Adrenal gland (tissue), 12 donors: Measurements from ENCODE around the gene PPAN. TPM values are rescaled to one million over a fixed set of nuclear protein-coding genes. Genes with fewer than 3 reads are reported as not detected.

ENCODE experiments used
- DNase-seq, 7 donors: peaks; one replicate each; pipeline ENCODE4 v3.0.0-alpha.2; 2019 to 2020
- H3K27ac ChIP-seq, 5 donors: fragments of 200-600 bp; sonication (generic) in 4 of 5; 1 replicate in 3 of 5; 2 replicates in 2 of 5; pipeline versions ENCODE4 v1.5.1 to v1.8.0; 2016 to 2020; ENCODE audit warnings: mild to moderate bottlenecking in 1 of 5
- H3K27me3 ChIP-seq: fragments of 200-600 bp; 2 replicates; pipeline ENCODE4 v1.8.0; 2021
- H3K36me3 ChIP-seq, 2 donors: fragments of 200-600 bp; replicated peaks in 1 of 2; 1 replicate in 1 of 2; 2 replicates in 1 of 2; pipeline versions ENCODE4 v1.5.1 to v1.8.0; 2018 to 2022
- H3K4me1 ChIP-seq, 2 donors: fragments of 200-600 bp; replicated peaks in 1 of 2; 1 replicate in 1 of 2; 2 replicates in 1 of 2; pipeline versions ENCODE4 v1.5.1 to v1.8.0; 2018 to 2021
- H3K4me3 ChIP-seq, 4 donors: fragments of 200-600 bp; sonication (generic) in 3 of 4; one replicate each; pipeline ENCODE4 v1.5.1; 2016 to 2018
- H3K9me3 ChIP-seq, 3 donors: fragments of 200-600 bp; sonication (generic) in 1 of 3; replicated peaks in 1 of 3; 1 replicate in 2 of 3; 2 replicates in 1 of 3; pipeline versions ENCODE4 v1.5.1 to v1.8.0; 2016 to 2021
- CTCF ChIP-seq, 6 experiments: fragments of 450-650 bp in 4 of 6; fragments of 200-600 bp in 2 of 6; sonication (generic) in 1 of 6; IDR thresholded peaks; 1 replicate in 5 of 6; 2 replicates in 1 of 6; pipeline versions ENCODE4 v1.5.1 to v1.8.0; 2016 to 2021; ENCODE audit warnings: antibody characterized with exemption in 6 of 6, mild to moderate bottlenecking in 2 of 6, moderate library complexity in 1 of 6
- POLR2A ChIP-seq, 2 donors: fragments of 450-650 bp; IDR thresholded peaks; one replicate each; pipeline ENCODE4 v1.6.1; 2017; ENCODE audit warnings: antibody characterized with exemption in 2 of 2, mild to moderate bottlenecking in 2 of 2, moderate library complexity in 1 of 2
- WGBS, 4 donors: extraction: QIAGEN DNeasy Blood & Tissue Kit in 2 of 4; methylation state at CpG; one replicate each; pipeline versions ENCODE4 v1.1.5 to v1.1.7; 2013 to 2017; 5-methylcytosine and 5-hydroxymethylcytosine counted together
- intact Hi-C, 2 donors: fragments of 100-400 bp; cut with DNase I; formaldehyde crosslinking; loops; one replicate each; pipeline versions ENCODE4 v1.14.1 to v1.15.0; 2022 to 2023
- polyA plus RNA-seq, 3 donors: library from polyadenylated mRNA; stranded (reverse); fragments of 200-250 nt in 2 of 3; fragments of 350-450 nt in 1 of 3; fragmentation: Illumina TruSeq in 1 of 3; extraction: RNeasy Lipid Tissue Mini Kit (QIAGEN cat#74804) in 1 of 3; gene quantifications; one replicate each; pipeline ENCODE4 v1.2.3, GENCODE V29; 2013 to 2014
- total RNA-seq, 9 donors: library from RNA; depleted of rRNA in 4 of 9; stranded (reverse); fragments of >200 nt in 4 of 9; fragments of 120-200 nt in 1 of 9; fragmentation: NEBNext Ultra II Directional in 1 of 9; extraction: Animal tissue kit (Norgen Biotek cat#: 25700) in 1 of 9; gene quantifications; one replicate each; pipeline versions ENCODE4 v1.1.0 to v1.2.4, GENCODE V29; 2013 to 2023
- donor health status: healthy with polysubstance abuse.
- donor health status: Bipolar disorder and iron deficiency.
- donor health status: DM: yes; HTN: yes; CAD: no.
- donor health status: DM: no; HTN: no; CAD: no.
- donor health status: DM: no; HTN: no; CAD: no.
- donor health status: DM: yes; HTN: yes; CAD: no.

The PPAN gene
- total and polyA plus RNA-seq, 12 donors, result 18.2 to 98.7 (median 28.8) TPM

- no peak overlapping the region for H3K4me3 ChIP-seq
- no peak for DNase-seq
- no peak for TF ChIP-seq POLR2A (IDR thresholded peaks at IDR 0.05)
- no peak for TF ChIP-seq CTCF (IDR thresholded peaks at IDR 0.05)
- peaks cover 0 to 86% of the 10 kb centered on the region in 2 donors for H3K36me3 ChIP-seq
- no peak overlapping the region for H3K27ac ChIP-seq
- 88 to 100% (median 93%) methylated on average over 3 of the region's 3 CpGs for WGBS, 4 donors
- no peaks in the 10 kb centered on the region for H3K27me3 ChIP-seq
- H3K4me1 ChIP-seq, result no peaks in the 10 kb centered on the region
- intact Hi-C loops, result no loop called here
- H3K9me3 ChIP-seq, result no peaks in the 10 kb centered on the region
Measured at GRCh38 chr19:10152100-10152499, 45.9 kb downstream of the PPAN start.

- H3K9me3 ChIP-seq, result no peaks in the 10 kb centered on the region
- H3K4me3 ChIP-seq, result no peak overlapping the region
- TF ChIP-seq POLR2A (IDR thresholded peaks at IDR 0.05) (no peak), CTCF (IDR thresholded peaks at IDR 0.05) (no peak)
- H3K4me1 ChIP-seq, result no peaks in the 10 kb centered on the region
- intact Hi-C loops, result no loop called here
- 91 to 95% (median 92%) methylated on average over 4 of the region's 4 CpGs for WGBS, 4 donors
- no peak for DNase-seq
- H3K36me3 ChIP-seq, result peaks cover 0 to 90% of the 10 kb centered on the region in 2 donors
- no peak overlapping the region for H3K27ac ChIP-seq
- no peaks in the 10 kb centered on the region for H3K27me3 ChIP-seq
Measured at GRCh38 chr19:10155839-10156238, 49.7 kb downstream of the PPAN start.

DNA sequence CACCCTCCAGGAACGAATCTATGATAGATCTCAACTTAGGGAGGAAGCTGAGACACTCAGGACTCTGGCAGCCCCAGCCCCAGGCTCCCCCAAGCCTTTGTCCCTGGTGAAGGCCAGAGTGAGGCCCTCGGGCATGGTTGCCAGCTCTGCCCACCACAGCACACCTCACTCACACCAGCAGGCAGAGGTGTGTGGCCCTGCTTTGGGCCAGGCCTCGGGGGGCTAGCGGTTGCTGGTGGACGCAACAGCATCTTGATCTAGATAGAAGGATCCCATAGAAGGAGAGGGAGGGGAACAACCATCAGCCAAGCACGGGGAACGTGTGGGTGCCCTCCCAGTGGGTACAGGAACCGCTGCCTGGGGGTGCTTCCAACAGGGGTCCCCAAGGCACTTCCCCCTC lies 51.9 kb downstream of the PPAN start:
- DNase-seq, result no peak
- Histone ChIP-seq H3K9me3 (no peaks in the 10 kb centered on the region), H3K4me1 (no peaks in the 10 kb centered on the region), H3K27me3 (no peaks in the 10 kb centered on the region), H3K27ac (no peak overlapping the region), H3K4me3 (no peak overlapping the region), H3K36me3 (peaks cover 0 to 87% of the 10 kb centered on the region in 2 donors)
- TF ChIP-seq POLR2A (IDR thresholded peaks at IDR 0.05) (no peak), CTCF (IDR thresholded peaks at IDR 0.05) (no peak)
- intact Hi-C loops, result no loop called here
- 82 to 96% (median 92%) methylated on average over 5 to 8 of the region's 8 CpGs for WGBS, 4 donors

- intact Hi-C loops, result no loop called here
- H3K9me3 ChIP-seq, result no peaks in the 10 kb centered on the region
- H3K27me3 ChIP-seq, result no peaks in the 10 kb centered on the region
- peaks cover 0 to 87% of the 10 kb centered on the region in 2 donors for H3K36me3 ChIP-seq
- 94 to 99% (median 97%) methylated on average over 4 to 11 of the region's 11 CpGs for WGBS, 4 donors
- no peak for DNase-seq
- no peak overlapping the region for H3K4me3 ChIP-seq
- no peak for TF ChIP-seq CTCF (IDR thresholded peaks at IDR 0.05)
- TF ChIP-seq POLR2A (IDR thresholded peaks at IDR 0.05), result no peak
- no peaks in the 10 kb centered on the region for H3K4me1 ChIP-seq
- no peak overlapping the region for H3K27ac ChIP-seq
Measured at GRCh38 chr19:10158485-10158884, 52.3 kb downstream of the PPAN start.
